GM12891 (cell line): Measurements from ENCODE around the gene GDF10.

Experiments used
- DNase-seq: peaks from one replicate; pipeline ENCODE4 v3.0.0; 2011; ENCODE audit warnings: low spot score; ENCODE audit not compliant: insufficient read length
- FAIRE-seq: peaks from 2 replicates; lab custom pipeline; 2011; peaks lifted over from hg19 to GRCh38; lab: Jason Lieb, UNC
- PAX5 ChIP-seq: IDR thresholded peaks from 2 replicates; pipeline ENCODE4 v1.6.1; 2011; ENCODE audit warnings: low read length, moderate library complexity, mild to moderate bottlenecking; ENCODE audit not compliant: insufficient read depth, severe bottlenecking
- POLR2A ChIP-seq: IDR thresholded peaks from 2 replicates; pipeline ENCODE4 v1.6.1; 2011; ENCODE audit warnings: low read depth, low read length, control low read depth
- POLR2AphosphoS5 ChIP-seq: IDR thresholded peaks from 2 replicates; pipeline ENCODE4 v1.6.1; 2011; ENCODE audit warnings: low read depth, low read length, control low read depth
- POU2F2 ChIP-seq: IDR thresholded peaks from 2 replicates; pipeline ENCODE4 v1.6.1; 2011; ENCODE audit warnings: low read depth, mild to moderate bottlenecking, control low read depth, low read length, moderate library complexity
- SPI1 ChIP-seq: IDR thresholded peaks from 2 replicates; pipeline ENCODE4 v1.6.1; 2011; ENCODE audit warnings: low read depth, low read length, control low read depth
- TAF1 ChIP-seq: IDR thresholded peaks from 2 replicates; pipeline ENCODE4 v1.6.1; 2011; ENCODE audit warnings: low read depth, low read length, control low read depth

Gene GDF10

DNA sequence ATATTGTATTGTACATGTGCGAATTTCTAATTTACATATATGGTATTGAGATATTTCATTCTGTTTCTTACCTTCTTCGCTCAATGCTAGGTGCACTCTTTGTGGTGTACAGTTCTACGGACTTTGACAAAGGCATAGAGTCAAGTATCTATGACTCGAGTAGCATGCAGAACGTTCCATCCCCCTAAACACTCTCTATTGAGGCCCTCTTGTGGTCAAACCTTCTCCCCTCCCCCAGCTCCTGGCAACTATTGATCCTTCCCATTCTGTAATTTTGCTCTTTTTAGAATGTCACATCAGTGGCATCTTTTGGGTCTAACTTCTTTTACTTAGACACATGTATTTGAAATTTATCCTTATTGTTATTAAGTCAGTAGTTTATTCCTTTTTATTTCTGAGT, 30.7 kb upstream of the GDF10 start:
- no peak for FAIRE-seq
- TF ChIP-seq POU2F2 (no peak), POLR2A (no peak), TAF1 (no peak), SPI1 (no peak), PAX5 (no peak), POLR2AphosphoS5 (no peak)
- DNase-seq = no peak

DNA sequence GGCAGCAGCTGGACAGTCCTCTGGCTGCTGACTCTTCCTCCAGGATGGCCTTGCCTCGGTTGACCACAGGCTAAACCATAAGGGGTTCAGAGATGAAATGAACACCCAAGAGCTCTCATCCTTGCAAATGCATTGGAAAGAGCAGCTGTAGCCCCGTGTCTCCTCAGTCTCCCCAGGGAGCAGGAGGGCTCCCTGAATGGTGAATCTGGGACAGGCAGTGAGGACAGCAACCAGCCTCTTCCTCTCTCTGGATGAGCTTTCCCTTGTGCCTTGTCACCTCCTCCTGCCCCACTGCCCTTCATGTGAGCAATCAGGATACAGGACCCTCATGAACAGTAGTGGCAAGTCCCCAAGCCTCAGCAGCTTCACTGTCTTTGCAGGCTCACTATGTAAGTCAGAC, 23.9 kb upstream of the GDF10 start:
- no peak for DNase-seq
- no peak for FAIRE-seq
- TF ChIP-seq POLR2AphosphoS5 (no peak), SPI1 (no peak), TAF1 (no peak), POLR2A (no peak), PAX5 (no peak), POU2F2 (no peak)

DNA sequence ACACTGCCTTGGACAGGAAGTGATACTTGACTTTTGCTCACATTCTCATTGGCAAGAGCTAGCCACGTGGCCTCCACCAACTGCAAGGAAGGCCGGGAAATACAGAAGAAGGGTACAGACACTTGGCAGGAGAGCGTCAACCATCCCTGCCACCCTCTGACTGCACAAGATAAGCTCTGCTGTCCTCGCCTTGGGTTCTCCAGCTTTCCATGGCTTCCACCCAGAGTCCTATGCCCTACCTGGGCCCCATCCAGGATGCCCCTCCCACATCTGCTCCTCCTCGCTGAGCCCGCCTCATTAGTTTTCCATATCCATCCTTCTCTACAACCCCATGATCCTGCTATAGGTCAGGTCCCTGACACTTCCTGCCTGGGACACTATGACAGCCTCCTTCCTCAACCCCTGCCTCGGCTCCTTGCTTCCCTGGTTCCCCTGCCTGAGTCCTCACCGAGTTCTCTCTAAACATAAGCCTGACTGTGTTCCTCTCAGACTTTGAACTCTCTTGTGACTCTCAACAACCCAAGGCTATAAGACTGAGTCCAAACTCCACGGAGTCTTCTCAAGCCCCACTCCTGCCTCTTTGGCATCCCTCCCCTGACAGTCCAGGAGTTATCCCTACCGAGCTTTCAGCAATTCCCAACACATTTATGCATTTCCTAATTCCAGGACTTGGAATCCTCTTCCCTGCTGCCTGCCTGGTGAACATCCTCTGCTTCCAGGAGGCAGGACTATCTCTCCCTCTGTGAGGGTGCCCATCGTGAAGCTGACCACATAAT, 23.2 kb upstream of the GDF10 start:
- TF ChIP-seq TAF1 (no peak), POLR2A (no peak), POU2F2 (no peak), PAX5 (no peak), SPI1 (no peak), POLR2AphosphoS5 (no peak)
- FAIRE-seq (no peak), DNase-seq (no peak)

DNA sequence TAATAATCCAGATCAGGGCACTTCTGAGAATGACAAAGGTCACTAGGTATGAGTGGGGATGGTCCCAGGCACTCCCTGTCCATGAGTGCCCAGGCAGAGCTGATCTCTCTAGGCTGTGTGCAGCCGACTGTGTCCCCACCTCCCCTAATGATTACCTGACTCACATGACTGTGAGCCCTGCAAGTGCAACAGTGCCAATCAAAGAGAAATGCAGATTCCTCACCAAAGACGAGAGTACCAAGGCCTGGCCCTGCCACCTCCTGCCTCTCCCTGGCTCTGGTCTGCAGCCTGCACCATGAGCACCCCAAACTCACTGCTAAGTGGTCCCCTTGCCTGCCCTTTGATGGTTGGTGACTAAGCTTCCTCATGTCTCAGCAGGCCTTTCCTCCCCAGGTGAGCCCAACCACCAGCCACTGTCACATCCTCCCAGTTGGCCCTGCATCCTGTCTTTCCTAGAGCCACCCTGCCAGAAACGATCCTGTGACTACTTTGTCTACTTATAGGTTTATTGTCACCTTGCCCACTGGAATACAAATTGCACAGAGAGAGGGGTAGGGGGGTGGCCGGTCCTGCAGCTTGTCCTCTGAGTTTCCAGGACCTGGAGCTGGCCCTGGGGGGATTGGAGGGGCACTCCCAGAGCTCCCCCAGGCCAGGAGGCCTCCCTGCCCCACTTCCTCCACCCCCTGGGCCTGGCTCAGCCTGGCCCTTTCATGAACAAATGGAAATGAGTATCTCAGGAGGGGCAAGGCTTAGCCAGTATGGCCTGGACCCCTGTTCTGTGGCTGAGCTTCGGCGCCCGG, 22.4 kb upstream of the GDF10 start:
- TF ChIP-seq TAF1 (no peak), POLR2A (no peak)
- no peak for FAIRE-seq
- no peak for DNase-seq

DNA sequence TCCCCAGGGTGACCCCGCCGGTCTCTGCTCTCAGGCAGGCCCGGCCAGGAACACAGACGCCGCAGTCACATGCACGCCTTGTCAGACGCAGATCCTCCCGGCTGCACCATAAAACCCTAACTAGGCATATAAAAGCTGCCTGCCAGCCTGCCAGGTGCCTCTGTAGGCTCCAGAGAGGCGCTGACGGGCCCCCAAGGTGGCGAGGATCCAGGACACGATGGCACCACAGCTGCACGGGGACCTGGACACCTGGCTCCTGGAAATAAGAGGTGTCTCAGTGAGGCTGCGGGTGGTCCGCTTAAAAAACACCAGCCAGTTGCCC, 21.9 kb upstream of the GDF10 start:
- no peak for FAIRE-seq
- no peak for TF ChIP-seq TAF1
- TF ChIP-seq POLR2AphosphoS5 = no peak
- no peak for TF ChIP-seq SPI1
- no peak for TF ChIP-seq POLR2A
- TF ChIP-seq POU2F2 = no peak
- no peak for TF ChIP-seq PAX5
- DNase-seq = no peak

DNA sequence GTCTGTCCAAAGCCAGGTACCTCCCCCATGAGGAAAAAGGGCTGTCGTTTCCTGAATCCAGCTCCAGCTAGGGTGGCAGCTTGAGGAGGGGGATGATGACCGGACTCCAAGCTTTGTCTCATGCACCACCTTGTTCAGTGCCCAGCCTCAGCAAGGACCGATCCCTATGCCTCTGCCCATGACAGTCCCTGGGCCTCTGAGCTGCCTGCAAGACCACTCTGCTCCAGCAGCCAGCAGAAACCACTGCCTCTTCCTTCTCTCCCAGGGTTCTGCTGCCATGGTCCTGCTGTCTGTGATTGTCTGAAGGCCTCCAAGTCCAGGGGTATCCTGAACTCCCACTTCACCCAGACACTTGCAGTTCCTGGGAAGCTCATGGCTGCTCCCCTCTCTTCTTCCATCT, 21.3 kb upstream of the GDF10 start:
- DNase-seq (no peak), FAIRE-seq (no peak)
- TF ChIP-seq PAX5 (no peak), POU2F2 (no peak), POLR2AphosphoS5 (no peak)

DNA sequence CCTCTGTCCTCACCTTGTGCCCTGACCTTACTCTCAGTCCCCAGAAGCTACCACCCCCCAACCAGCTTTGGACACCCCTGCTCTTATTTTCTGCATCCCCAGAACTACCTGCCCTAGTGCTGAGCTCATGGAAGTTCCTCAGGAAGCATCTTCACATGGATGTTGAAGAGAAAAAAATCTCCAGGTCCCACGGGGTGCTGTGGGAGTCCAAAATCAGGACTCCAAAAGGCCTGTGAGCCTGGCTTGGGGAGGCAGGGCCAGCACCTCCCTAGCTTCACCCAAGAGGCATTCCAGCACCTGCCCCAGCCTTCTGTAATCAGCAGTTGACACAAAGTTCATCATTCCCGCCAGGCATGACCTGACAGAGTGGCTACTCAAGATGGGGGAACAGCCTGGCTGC, 20.7 kb upstream of the GDF10 start:
- TF ChIP-seq POLR2AphosphoS5 = no peak
- TF ChIP-seq POLR2A = no peak
- no peak for TF ChIP-seq SPI1
- TF ChIP-seq POU2F2 = no peak
- DNase-seq (no peak), FAIRE-seq (no peak)

DNA sequence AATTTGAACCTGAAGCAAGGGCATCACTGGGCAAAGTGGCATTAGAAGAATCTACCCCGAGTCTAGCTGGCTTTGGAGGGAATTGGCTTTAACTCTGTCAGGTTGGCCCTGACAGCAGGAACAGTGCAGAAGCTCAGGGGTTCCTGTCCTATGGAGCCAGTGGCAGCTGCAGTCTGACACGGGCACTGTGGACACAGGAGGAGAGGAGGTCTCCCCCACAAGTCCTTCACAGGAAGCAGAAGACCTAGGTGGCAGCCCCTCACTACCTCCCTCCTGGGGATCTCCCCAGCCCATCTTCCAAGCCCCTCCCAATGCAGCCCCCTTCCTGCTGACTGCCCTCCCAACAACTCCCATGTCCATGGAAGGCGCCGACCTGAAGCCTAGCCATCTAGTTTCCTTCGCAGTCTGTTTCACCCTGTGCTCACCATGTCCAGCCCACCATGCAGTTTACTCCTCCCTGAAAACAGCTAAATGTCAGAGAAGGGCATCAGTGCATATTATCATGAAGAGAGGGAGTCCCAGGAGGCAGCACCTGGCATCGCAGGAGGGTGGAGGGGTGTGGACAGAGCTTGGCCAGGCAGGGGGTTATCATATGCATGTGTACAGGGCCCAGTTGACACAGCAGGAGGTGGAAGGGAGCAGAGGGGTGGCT, 17.9 kb upstream of the GDF10 start:
- TF ChIP-seq PAX5 = no peak
- no peak for TF ChIP-seq POLR2AphosphoS5
- no peak for TF ChIP-seq SPI1
- no peak for TF ChIP-seq POLR2A
- no peak for TF ChIP-seq POU2F2
- no peak for DNase-seq
- FAIRE-seq = no peak

DNA sequence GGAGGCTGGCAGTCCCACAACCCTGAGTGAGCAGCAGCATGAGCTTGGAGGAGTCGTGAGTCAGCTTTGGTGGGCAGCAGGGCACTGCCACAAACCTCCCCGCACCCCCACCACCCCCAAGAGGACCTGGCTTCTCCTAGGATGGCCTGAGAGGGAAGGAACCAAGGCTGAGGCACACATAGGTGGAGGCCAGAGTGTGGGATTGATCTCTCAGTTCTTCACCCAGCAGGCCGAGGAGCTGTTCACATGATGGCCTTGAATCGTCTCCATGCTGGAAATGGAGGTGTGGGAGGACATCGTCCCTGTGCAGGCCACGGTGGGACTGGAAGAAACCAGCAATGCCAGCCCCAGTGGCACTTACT, 17.4 kb upstream of the GDF10 start:
- TF ChIP-seq POLR2A = no peak
- TF ChIP-seq POLR2AphosphoS5 = no peak
- no peak for TF ChIP-seq POU2F2
- no peak for TF ChIP-seq PAX5
- no peak for TF ChIP-seq TAF1
- no peak for TF ChIP-seq SPI1
- FAIRE-seq (no peak), DNase-seq (no peak)

DNA sequence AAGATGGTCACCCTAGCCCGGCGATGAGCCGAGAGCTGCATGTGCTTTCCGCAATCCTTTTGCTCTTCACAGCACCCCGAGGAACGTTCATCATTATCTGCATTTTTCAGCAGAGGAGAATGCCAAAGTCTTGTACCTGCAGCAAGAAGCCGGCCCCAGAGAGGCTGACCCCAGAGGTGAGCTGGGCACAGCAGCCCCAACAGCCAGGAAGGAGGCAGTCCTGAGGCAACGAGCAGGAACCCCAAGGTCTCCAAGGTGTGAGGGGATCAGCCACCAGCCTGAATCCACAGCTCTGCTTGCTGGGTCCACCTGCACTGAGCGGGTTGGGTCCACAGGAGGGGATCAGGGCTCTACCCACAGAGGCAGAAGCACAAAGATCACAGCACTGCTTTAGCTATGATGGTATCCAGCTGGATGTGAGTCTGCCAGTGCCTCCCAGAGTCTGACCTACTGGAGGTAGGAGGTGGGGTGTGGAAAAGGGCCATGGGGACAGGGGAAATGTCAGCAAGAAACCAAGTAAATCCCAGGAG, 16.8 kb upstream of the GDF10 start:
- TF ChIP-seq TAF1 (no peak), POLR2AphosphoS5 (no peak), SPI1 (no peak), PAX5 (no peak), POU2F2 (no peak)
- FAIRE-seq (no peak), DNase-seq (no peak)
